H7 (cell line): ENCODE results near the gene ERLEC1. TPM values are rescaled to one million over a fixed set of nuclear protein-coding genes. Genes with fewer than 3 reads are reported as not detected.

Experiments used
- DNase-seq: peaks from one replicate; pipeline ENCODE4 v3.0.0; 2012
- H3K27me3 ChIP-seq: 2 replicates; pipeline ENCODE4 v1.6.0; 2011; ENCODE audit warnings: mild to moderate bottlenecking, low read length; ENCODE audit not compliant: control insufficient read depth, insufficient read depth
- H3K36me3 ChIP-seq: replicated peaks from 2 replicates; pipeline ENCODE4 v1.5.1; 2011; ENCODE audit warnings: low read length; ENCODE audit not compliant: control insufficient read depth, insufficient read depth
- H3K4me3 ChIP-seq: 2 replicates; pipeline ENCODE4 v1.5.1; 2011; ENCODE audit warnings: low read depth, mild to moderate bottlenecking, control low read depth, low read length, moderate library complexity; ENCODE audit not compliant: insufficient read depth
- total RNA-seq: library from RNA; depleted of rRNA; stranded (reverse); fragments of >200 nt; shearing (Covaris generic); gene quantifications from 2 replicates; pipeline ENCODE4 v1.2.3, GENCODE V29; 2014; rRNA removed

The ERLEC1 gene
- total RNA-seq, 1 experiment from 2014 or later: 31.0 TPM

- Histone ChIP-seq H3K36me3 (peaks cover 11% of the 10 kb centered on the region), H3K27me3 (no peaks in the 10 kb centered on the region), H3K4me3 (no peak overlapping the region)
- no peak for DNase-seq
Measured at GRCh38 chr2:53865264-53865663, 78.4 kb downstream of the ERLEC1 start.

- DNase-seq: no peak
- Histone ChIP-seq H3K4me3 (no peak overlapping the region), H3K27me3 (no peaks in the 10 kb centered on the region), H3K36me3 (peaks cover 11% of the 10 kb centered on the region)
Measured at GRCh38 chr2:53865962-53866361, 79.1 kb downstream of the ERLEC1 start.

- Histone ChIP-seq H3K36me3 (peaks cover 11% of the 10 kb centered on the region), H3K27me3 (no peaks in the 10 kb centered on the region), H3K4me3 (no peak overlapping the region)
- no peak for DNase-seq
Measured at GRCh38 chr2:53867169-53867568, 80.3 kb downstream of the ERLEC1 start.

- Histone ChIP-seq H3K36me3 (peaks cover 11% of the 10 kb centered on the region), H3K4me3 (no peak overlapping the region), H3K27me3 (no peaks in the 10 kb centered on the region)
- DNase-seq: no peak
Measured at GRCh38 chr2:53867773-53868172, 80.9 kb downstream of the ERLEC1 start.

Other genes starting within 250 kb of the ERLEC1 start
- gene CHAC2, start 19.2 kb upstream of the ERLEC1 start, total RNA-seq: 12.1 and 18.9 TPM in 2 replicates
- 49.2 and 54.2 TPM in 2 replicates for gene ASB3, start 91 bp upstream of the ERLEC1 start, total RNA-seq
- gene GPR75, start 72.9 kb downstream of the ERLEC1 start, total RNA-seq: 0.45 and 0.81 TPM in 2 replicates
- 57.9 and 71.4 TPM in 2 replicates for gene PSME4, start 183.9 kb downstream of the ERLEC1 start, total RNA-seq